Measurements from ENCODE around the gene LYRM2.

LYRM2 gene, protein sequence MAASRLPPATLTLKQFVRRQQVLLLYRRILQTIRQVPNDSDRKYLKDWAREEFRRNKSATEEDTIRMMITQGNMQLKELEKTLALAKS

DNA sequence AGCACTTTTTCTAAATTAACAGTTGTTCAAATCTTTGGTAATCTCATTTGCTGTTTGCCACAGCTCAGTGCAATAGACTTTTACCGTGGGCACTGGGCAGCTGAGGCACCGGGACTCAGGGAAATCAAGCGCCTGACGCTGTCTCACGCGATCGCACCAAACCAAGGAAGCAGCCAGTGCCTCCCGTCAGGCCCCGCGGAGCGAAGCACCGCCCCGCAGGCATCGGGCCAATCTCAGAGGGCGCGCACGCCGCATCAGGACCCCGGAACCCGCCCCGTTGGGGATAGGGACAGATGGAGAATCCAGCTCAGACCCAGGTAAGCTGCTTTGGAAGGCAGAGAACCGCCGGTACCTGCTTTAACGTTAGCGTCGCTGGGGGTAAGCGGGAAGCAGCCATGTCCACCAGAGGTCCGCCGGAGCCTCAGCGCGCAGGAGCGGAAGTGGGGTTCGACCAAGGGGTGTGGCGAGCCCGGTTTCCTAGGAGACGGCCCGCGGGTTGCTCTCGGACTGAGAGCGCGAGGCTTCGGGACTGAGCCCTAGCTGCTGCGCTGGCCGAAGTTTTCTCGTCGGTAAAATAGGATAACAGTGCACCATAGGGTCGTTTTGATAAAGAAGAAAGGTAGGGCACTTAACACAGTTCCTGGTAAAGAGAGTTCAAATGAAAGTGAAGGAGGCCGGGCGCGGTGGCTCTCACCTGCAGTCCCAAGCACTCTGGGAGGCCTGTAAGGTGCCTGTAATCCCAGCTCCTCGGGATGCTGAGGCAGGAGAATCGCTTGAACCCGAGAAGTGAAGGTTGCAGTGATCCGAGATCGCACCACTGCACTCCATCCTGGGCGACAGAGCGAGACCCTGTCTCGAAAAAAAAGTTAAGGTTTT lies at the start of gene LYRM2:
LYRM2 (minus strand) TSS at position 428 of the 876 bp plus-strand sequence; CDS start at position 397, 31 bp downstream.
- H3K9me3 ChIP-seq (ENCODE audit: control insufficient read depth, insufficient read depth, low read depth, low read length) = no peaks in the 10 kb centered on the region
- H3K4me1 ChIP-seq (ENCODE audit: control insufficient read depth, insufficient read depth, low read length) = peaks cover 3% of the 10 kb centered on the region; the same call in 1 of the 2 replicates
- ChIA-PET CTCF (interaction anchor here (0.5 to 3.9 kb wide), 8 partner anchors 48 to 1445 kb away, joined by 3 to 18 read pairs (median 4); no protein-coding TSS in a partner anchor), POLR2A (interaction anchor here (0.6 to 2.4 kb wide), 13 partner anchors 9 to 1691 kb away, joined by 3 to 6 read pairs (median 3); partner anchors contain the start of genes MDN1 and SRSF12)
- peak within 1 kb of the TSS; percentile 74 for H3K4me3 ChIP-seq (ENCODE audit: low read depth, low read length)
- H3K36me3 ChIP-seq (ENCODE audit: control insufficient read depth in 2 of 2, insufficient read depth in 1 of 2, low read length in 2 of 2) = peaks cover 11 to 59% of the 10 kb centered on the region in 2 experiments; a peak in 2 of 3 replicates
- peak within 1 kb of the TSS; percentile 80 for H3K27ac ChIP-seq (ENCODE audit: extremely low read depth, low read depth, low read length)
- TF ChIP-seq, protein P1, sequence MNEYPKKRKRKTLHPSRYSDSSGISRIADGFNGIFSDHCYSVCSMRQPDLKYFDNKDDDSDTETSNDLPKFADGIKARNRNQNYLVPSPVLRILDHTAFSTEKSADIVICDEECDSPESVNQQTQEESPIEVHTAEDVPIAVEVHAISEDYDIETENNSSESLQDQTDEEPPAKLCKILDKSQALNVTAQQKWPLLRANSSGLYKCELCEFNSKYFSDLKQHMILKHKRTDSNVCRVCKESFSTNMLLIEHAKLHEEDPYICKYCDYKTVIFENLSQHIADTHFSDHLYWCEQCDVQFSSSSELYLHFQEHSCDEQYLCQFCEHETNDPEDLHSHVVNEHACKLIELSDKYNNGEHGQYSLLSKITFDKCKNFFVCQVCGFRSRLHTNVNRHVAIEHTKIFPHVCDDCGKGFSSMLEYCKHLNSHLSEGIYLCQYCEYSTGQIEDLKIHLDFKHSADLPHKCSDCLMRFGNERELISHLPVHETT (tag by site-specific recombination; IDR thresholded peaks at IDR 0.05) = no peak
- TF ChIP-seq, protein P2, sequence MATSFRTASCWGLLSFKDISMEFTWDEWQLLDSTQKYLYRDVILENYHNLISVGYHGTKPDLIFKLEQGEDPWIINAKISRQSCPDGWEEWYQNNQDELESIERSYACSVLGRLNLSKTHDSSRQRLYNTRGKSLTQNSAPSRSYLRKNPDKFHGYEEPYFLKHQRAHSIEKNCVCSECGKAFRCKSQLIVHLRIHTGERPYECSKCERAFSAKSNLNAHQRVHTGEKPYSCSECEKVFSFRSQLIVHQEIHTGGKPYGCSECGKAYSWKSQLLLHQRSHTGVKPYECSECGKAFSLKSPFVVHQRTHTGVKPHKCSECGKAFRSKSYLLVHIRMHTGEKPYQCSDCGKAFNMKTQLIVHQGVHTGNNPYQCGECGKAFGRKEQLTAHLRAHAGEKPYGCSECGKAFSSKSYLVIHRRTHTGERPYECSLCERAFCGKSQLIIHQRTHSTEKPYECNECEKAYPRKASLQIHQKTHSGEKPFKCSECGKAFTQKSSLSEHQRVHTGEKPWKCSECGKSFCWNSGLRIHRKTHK (tag by site-specific recombination; IDR thresholded peaks at IDR 0.05) = no peak
- TF ChIP-seq ZNF138 (tag by site-specific recombination; IDR thresholded peaks at IDR 0.05; ENCODE audit: borderline replicate concordance) = no peak
- no peak for TF ChIP-seq ZNF114 (tag by site-specific recombination; IDR thresholded peaks at IDR 0.05)
- TF ChIP-seq ZSCAN30 (tag by site-specific recombination; IDR thresholded peaks at IDR 0.05) = peak; percentile 55
- no peak for TF ChIP-seq ZNF184 (tag by site-specific recombination; IDR thresholded peaks at IDR 0.05)
- TF ChIP-seq, protein P3, sequence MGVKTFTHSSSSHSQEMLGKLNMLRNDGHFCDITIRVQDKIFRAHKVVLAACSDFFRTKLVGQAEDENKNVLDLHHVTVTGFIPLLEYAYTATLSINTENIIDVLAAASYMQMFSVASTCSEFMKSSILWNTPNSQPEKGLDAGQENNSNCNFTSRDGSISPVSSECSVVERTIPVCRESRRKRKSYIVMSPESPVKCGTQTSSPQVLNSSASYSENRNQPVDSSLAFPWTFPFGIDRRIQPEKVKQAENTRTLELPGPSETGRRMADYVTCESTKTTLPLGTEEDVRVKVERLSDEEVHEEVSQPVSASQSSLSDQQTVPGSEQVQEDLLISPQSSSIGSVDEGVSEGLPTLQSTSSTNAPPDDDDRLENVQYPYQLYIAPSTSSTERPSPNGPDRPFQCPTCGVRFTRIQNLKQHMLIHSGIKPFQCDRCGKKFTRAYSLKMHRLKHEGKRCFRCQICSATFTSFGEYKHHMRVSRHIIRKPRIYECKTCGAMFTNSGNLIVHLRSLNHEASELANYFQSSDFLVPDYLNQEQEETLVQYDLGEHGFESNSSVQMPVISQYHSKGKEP (tag by site-specific recombination; IDR thresholded peaks at IDR 0.05) = no peak
- no peak for TF ChIP-seq ZNF169 (tag by site-specific recombination; IDR thresholded peaks at IDR 0.05)
- TF ChIP-seq ZNF223 (tag by site-specific recombination; IDR thresholded peaks at IDR 0.05) = no peak
- TF ChIP-seq WT1 (tag by site-specific recombination; IDR thresholded peaks at IDR 0.05) = no peak
- peak; percentile 42; the same call in 1 of the 2 replicates for TF ChIP-seq ZNF24 (tag by site-specific recombination; IDR thresholded peaks at IDR 0.05)
- TF ChIP-seq, protein P4, sequence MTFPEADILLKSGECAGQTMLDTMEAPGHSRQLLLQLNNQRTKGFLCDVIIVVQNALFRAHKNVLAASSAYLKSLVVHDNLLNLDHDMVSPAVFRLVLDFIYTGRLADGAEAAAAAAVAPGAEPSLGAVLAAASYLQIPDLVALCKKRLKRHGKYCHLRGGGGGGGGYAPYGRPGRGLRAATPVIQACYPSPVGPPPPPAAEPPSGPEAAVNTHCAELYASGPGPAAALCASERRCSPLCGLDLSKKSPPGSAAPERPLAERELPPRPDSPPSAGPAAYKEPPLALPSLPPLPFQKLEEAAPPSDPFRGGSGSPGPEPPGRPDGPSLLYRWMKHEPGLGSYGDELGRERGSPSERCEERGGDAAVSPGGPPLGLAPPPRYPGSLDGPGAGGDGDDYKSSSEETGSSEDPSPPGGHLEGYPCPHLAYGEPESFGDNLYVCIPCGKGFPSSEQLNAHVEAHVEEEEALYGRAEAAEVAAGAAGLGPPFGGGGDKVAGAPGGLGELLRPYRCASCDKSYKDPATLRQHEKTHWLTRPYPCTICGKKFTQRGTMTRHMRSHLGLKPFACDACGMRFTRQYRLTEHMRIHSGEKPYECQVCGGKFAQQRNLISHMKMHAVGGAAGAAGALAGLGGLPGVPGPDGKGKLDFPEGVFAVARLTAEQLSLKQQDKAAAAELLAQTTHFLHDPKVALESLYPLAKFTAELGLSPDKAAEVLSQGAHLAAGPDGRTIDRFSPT (tag by site-specific recombination; IDR thresholded peaks at IDR 0.05) = peak; percentile 55; the same call in 1 of the 2 replicates
- no peak for TF ChIP-seq ZNF112 (tag by site-specific recombination; IDR thresholded peaks at IDR 0.05)
- TF ChIP-seq ZBTB8A (tag by site-specific recombination; IDR thresholded peaks at IDR 0.05) = no peak; the same call in none of the 2 replicates
- peak; percentile 30; the same call in 1 of the 2 replicates for TF ChIP-seq ZNF600 (tag by site-specific recombination; IDR thresholded peaks at IDR 0.05)
- no peak for TF ChIP-seq ZNF48 (tag by site-specific recombination; IDR thresholded peaks at IDR 0.05)
- TF ChIP-seq ZNF302 (tag by site-specific recombination; IDR thresholded peaks at IDR 0.05; ENCODE audit: low read depth) = no peak
- TF ChIP-seq ZNF621 (tag by site-specific recombination; IDR thresholded peaks at IDR 0.05) = no peak
- TF ChIP-seq, protein P5, sequence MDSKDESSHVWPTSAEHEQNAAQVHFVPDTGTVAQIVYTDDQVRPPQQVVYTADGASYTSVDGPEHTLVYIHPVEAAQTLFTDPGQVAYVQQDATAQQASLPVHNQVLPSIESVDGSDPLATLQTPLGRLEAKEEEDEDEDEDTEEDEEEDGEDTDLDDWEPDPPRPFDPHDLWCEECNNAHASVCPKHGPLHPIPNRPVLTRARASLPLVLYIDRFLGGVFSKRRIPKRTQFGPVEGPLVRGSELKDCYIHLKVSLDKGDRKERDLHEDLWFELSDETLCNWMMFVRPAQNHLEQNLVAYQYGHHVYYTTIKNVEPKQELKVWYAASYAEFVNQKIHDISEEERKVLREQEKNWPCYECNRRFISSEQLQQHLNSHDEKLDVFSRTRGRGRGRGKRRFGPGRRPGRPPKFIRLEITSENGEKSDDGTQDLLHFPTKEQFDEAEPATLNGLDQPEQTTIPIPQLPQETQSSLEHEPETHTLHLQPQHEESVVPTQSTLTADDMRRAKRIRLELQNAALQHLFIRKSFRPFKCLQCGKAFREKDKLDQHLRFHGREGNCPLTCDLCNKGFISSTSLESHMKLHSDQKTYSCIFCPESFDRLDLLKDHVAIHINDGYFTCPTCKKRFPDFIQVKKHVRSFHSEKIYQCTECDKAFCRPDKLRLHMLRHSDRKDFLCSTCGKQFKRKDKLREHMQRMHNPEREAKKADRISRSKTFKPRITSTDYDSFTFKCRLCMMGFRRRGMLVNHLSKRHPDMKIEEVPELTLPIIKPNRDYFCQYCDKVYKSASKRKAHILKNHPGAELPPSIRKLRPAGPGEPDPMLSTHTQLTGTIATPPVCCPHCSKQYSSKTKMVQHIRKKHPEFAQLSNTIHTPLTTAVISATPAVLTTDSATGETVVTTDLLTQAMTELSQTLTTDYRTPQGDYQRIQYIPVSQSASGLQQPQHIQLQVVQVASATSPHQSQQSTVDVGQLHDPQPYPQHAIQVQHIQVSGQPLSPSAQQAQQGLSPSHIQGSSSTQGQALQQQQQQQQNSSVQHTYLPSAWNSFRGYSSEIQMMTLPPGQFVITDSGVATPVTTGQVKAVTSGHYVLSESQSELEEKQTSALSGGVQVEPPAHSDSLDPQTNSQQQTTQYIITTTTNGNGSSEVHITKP (tag by site-specific recombination; IDR thresholded peaks at IDR 0.05) = no peak
- no peak for TF ChIP-seq ZFHX2 (tag by site-specific recombination; conservative IDR thresholded peaks at IDR 0.05)
- no peak for TF ChIP-seq ZNF561 (tag by site-specific recombination; IDR thresholded peaks at IDR 0.05; ENCODE audit: borderline replicate concordance)
- no peak for TF ChIP-seq ZNF571 (tag by site-specific recombination; IDR thresholded peaks at IDR 0.05)
- TF ChIP-seq ZNF560 (tag by site-specific recombination; IDR thresholded peaks at IDR 0.05; ENCODE audit: borderline replicate concordance) = no peak
- TF ChIP-seq, protein P6, sequence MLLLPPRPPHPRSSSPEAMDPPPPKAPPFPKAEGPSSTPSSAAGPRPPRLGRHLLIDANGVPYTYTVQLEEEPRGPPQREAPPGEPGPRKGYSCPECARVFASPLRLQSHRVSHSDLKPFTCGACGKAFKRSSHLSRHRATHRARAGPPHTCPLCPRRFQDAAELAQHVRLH (tag by site-specific recombination; IDR thresholded peaks at IDR 0.05) = no peak; the same call in 1 of the 2 replicates

All from HEK293 (cell line).